Mesenchymal stem cell (in vitro differentiated cells and primary cell): ENCODE data around the gene TMEM91.
A peak's percentile ranks its signal among the peaks of the same experiment; 100 is the strongest.
"Not testable (repeated sequence)": the region's sequence is repeated elsewhere in the genome, so short reads cannot be mapped to it uniquely, and the experiment has no call there.

Source experiments
- DNase-seq: peaks from one replicate; pipeline ENCODE4 v3.0.0-alpha.2; 2013
- H2AFZ ChIP-seq: one replicate; pipeline ENCODE4 v1.6.1; 2013; ENCODE audit warnings: low read depth, mild to moderate bottlenecking, control low read depth, inconsistent platforms, low read length, moderate library complexity
- H2AK5ac ChIP-seq: 2 replicates; pipeline ENCODE4 v1.6.1; 2013; ENCODE audit warnings: low read length, moderate library complexity, mild to moderate bottlenecking, inconsistent platforms; ENCODE audit not compliant: severe bottlenecking
- H2BK120ac ChIP-seq: one replicate; pipeline ENCODE4 v1.6.1; 2013; ENCODE audit warnings: low read depth, mild to moderate bottlenecking, inconsistent platforms, low read length, moderate library complexity
- H2BK12ac ChIP-seq, 2 experiments: one replicate each; pipeline ENCODE4 v1.6.1; 2013; ENCODE audit warnings: inconsistent platforms in 2 of 2, low read length in 2 of 2, mild to moderate bottlenecking in 2 of 2, moderate library complexity in 2 of 2, control low read depth in 1 of 2
- H2BK15ac ChIP-seq: one replicate; pipeline ENCODE4 v1.6.1; 2013; ENCODE audit warnings: mild to moderate bottlenecking, low read depth, inconsistent platforms; ENCODE audit not compliant: poor library complexity, severe bottlenecking
- H2BK5ac ChIP-seq: 2 replicates; pipeline ENCODE4 v1.6.1; 2013; ENCODE audit warnings: low read depth, mild to moderate bottlenecking, low read length, control low read depth, inconsistent platforms; ENCODE audit not compliant: poor library complexity, severe bottlenecking
- H3K14ac ChIP-seq, 2 experiments: one replicate each; pipeline ENCODE4 v1.6.1; 2013; ENCODE audit warnings: inconsistent platforms in 2 of 2, low read length in 2 of 2, control low read depth in 1 of 2, mild to moderate bottlenecking in 1 of 2, moderate library complexity in 1 of 2
- H3K18ac ChIP-seq, 2 experiments: one replicate each; pipeline ENCODE4 v1.6.1; 2013; ENCODE audit warnings: inconsistent platforms in 2 of 2, low read length in 2 of 2, control low read depth in 1 of 2, low read depth in 1 of 2, mild to moderate bottlenecking in 1 of 2
- H3K23ac ChIP-seq, 2 experiments: one replicate each; pipeline ENCODE4 v1.6.1; 2013; ENCODE audit warnings: inconsistent platforms in 2 of 2, low read length in 2 of 2, mild to moderate bottlenecking in 2 of 2, moderate library complexity in 2 of 2, control low read depth in 1 of 2
- H3K27ac ChIP-seq: 2 replicates; pipeline ENCODE4 v1.5.1; 2013; ENCODE audit warnings: mild to moderate bottlenecking, moderate library complexity, low read length, control low read depth, inconsistent platforms; ENCODE audit not compliant: poor library complexity, severe bottlenecking
- H3K27me3 ChIP-seq, 2 experiments: 2 replicates each; pipeline versions ENCODE4 v1.6.1 to v1.7.0; 2013; ENCODE audit warnings: low read length in 2 of 2, mild to moderate bottlenecking in 2 of 2, moderate library complexity in 2 of 2, control low read depth in 1 of 2, inconsistent platforms in 1 of 2; ENCODE audit not compliant: control insufficient read depth in 1 of 2, insufficient read depth in 1 of 2
- H3K36me3 ChIP-seq, 2 experiments: 2 replicates each; pipeline versions ENCODE4 v1.6.1 to v1.7.0; 2013; ENCODE audit warnings: low read length in 2 of 2, control low read depth in 1 of 2, inconsistent platforms in 1 of 2, low read depth in 1 of 2, mild to moderate bottlenecking in 1 of 2; ENCODE audit not compliant: insufficient read depth in 2 of 2, control insufficient read depth in 1 of 2
- H3K4ac ChIP-seq, 2 experiments: one replicate each; pipeline ENCODE4 v1.6.1; 2013; ENCODE audit warnings: inconsistent platforms in 2 of 2, low read length in 2 of 2, mild to moderate bottlenecking in 2 of 2, moderate library complexity in 2 of 2, control low read depth in 1 of 2, low read depth in 1 of 2
- H3K4me1 ChIP-seq: 2 replicates; pipeline ENCODE4 v1.6.1; 2013; ENCODE audit warnings: low read depth, low read length, control low read depth; ENCODE audit not compliant: control insufficient read depth, insufficient read depth
- H3K4me2 ChIP-seq: 2 replicates; pipeline ENCODE4 v1.6.1; 2013; ENCODE audit warnings: low read length, mild to moderate bottlenecking, inconsistent platforms; ENCODE audit not compliant: poor library complexity, severe bottlenecking
- H3K4me3 ChIP-seq, 2 experiments: 2 replicates each; pipeline versions ENCODE4 v1.5.1 to v1.7.0; 2013; ENCODE audit warnings: low read length in 2 of 2, mild to moderate bottlenecking in 2 of 2, control low read depth in 1 of 2, low read depth in 1 of 2; ENCODE audit not compliant: insufficient read depth in 1 of 2
- H3K79me1 ChIP-seq: replicated peaks from 2 replicates; pipeline ENCODE4 v1.6.1; 2013; ENCODE audit warnings: mild to moderate bottlenecking, control low read depth, low read length, inconsistent platforms; ENCODE audit not compliant: poor library complexity, severe bottlenecking
- H3K9ac ChIP-seq: 2 replicates; pipeline ENCODE4 v1.7.0; 2013; ENCODE audit warnings: mild to moderate bottlenecking, low read length, moderate library complexity
- H3K9me3 ChIP-seq: 2 replicates; pipeline ENCODE4 v1.7.0; 2013; ENCODE audit warnings: mild to moderate bottlenecking, low read length; ENCODE audit not compliant: control insufficient read depth
- H4K8ac ChIP-seq: one replicate; pipeline ENCODE4 v1.6.1; 2013; ENCODE audit warnings: inconsistent platforms, mild to moderate bottlenecking, low read length, moderate library complexity
- H4K91ac ChIP-seq: one replicate; pipeline ENCODE4 v1.6.1; 2013; ENCODE audit warnings: mild to moderate bottlenecking, low read length, inconsistent platforms
- WGBS: methylation state at CpG from one replicate; pipeline ENCODE4 v1.1.7; 2013; ENCODE audit warnings: mixed read lengths; 5-methylcytosine and 5-hydroxymethylcytosine counted together

TMEM91 gene

DNA sequence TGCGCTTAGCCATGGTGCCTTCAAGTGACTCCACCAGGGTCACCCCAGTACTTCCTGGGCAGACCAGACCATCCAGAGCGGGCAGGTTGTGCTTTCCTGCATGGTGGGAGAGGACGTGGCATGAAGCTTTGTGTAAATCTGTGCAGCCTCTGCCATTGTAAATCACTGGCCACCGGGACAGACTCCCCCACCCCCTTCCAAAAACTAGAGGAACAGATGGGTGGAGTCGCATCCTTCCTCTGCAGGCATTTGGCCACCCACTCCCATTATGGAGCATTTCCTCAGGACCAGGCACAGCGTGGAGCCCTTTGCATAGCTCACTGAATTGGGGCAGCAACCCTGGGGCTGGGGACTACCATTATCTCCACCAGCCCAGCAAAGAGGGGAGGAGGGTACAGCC lies 29.4 kb downstream of the TMEM91 start:
- H2BK5ac ChIP-seq = no peak overlapping the region

DNA sequence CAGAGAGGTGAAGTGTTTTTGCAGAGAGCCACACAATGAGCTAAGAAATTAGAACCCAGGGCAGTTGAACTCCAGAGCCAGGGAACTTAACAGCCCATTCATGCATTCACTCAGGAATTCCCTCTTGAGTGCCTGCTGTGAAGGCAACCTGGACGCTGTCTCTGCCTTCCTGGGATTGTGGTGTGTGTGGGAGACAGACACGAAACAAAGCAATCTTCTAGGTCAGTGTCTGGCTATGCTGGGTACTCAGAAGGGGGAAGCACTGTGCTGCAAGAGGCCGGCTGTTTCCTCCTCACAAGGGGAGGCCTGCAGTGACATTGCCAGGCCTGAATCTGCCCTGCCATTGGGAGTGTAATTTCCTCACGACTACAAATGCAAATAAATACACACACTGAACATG lies 30.9 kb downstream of the TMEM91 start:
- H2BK5ac ChIP-seq = no peak overlapping the region
- no peak overlapping the region for H2AFZ ChIP-seq
- 24% methylated on average over 4 of the region's 4 CpGs for WGBS

More for the DNA sequence above, 29.4 kb downstream of the TMEM91 start:
- Histone ChIP-seq H3K4me2 (no peak overlapping the region), H3K18ac (no peak overlapping the region), H3K23ac (no peak overlapping the region), H2AK5ac (peak overlapping the region; percentile 13), H3K79me1 (peaks cover 16% of the 10 kb centered on the region), H3K27me3 (no peaks in the 10 kb centered on the region), H3K4me3 (no peak overlapping the region), H4K8ac (no peak overlapping the region), H3K36me3 (peaks cover 11% of the 10 kb centered on the region in 2 experiments), H3K27ac (no peak overlapping the region), H3K4me1 (peaks cover 20% of the 10 kb centered on the region), H2AFZ (no peak overlapping the region), H2BK12ac (no peak overlapping the region), H2BK15ac (no peak overlapping the region), H3K9me3 (no peaks in the 10 kb centered on the region), H3K4ac (no peak overlapping the region), H3K9ac (no peak overlapping the region), H2BK120ac (no peak overlapping the region), H4K91ac (no peak overlapping the region), H3K14ac (no peak overlapping the region)
- WGBS = 90% methylated on average over 6 of the region's 6 CpGs
- DNase-seq = no peak

DNA sequence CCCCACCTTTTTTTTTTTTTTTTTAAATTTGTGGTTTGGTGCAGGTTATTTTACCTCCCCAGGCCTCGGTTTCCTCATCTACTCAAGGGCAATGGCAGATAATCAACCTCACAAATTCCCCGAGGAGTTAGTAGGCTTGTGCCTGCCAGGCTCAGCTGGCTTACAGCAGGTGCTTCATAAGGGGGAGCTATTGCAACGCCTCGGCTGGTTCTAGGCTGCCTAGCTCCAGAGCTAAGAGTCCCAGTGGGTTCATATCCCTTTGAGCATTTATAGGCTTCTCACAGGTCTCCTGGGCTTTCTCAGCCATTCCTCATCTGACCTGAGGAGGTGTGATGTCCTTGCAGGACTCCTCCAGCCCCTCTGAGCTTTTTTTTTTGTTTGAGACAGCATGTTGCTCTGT lies 31.9 kb downstream of the TMEM91 start:
- Histone ChIP-seq H3K18ac (no peak overlapping the region), H2BK120ac (no peak overlapping the region), H3K4ac (no peak overlapping the region), H3K4me2 (no peak overlapping the region), H3K23ac (no peak overlapping the region), H2BK5ac (no peak overlapping the region), H2AK5ac (no peak overlapping the region), H2AFZ (no peak overlapping the region), H3K9me3 (no peaks in the 10 kb centered on the region), H3K14ac (no peak overlapping the region), H3K4me3 (no peak overlapping the region), H2BK15ac (no peak overlapping the region), H3K4me1 (peaks cover 20% of the 10 kb centered on the region), H4K91ac (no peak overlapping the region), H4K8ac (no peak overlapping the region), H3K9ac (no peak overlapping the region), H3K79me1 (peaks cover 14% of the 10 kb centered on the region), H3K27me3 (no peaks in the 10 kb centered on the region), H3K36me3 (peaks cover 24 to 27% of the 10 kb centered on the region in 2 experiments), H3K27ac (no peak overlapping the region), H2BK12ac (no peak overlapping the region)
- DNase-seq = no peak
- 88% methylated on average over 4 of the region's 4 CpGs for WGBS

More for the DNA sequence above, 30.9 kb downstream of the TMEM91 start:
- Histone ChIP-seq H3K9ac (no peak overlapping the region), H4K8ac (no peak overlapping the region), H3K4me1 (peaks cover 20% of the 10 kb centered on the region), H3K4me3 (no peak overlapping the region), H4K91ac (no peak overlapping the region), H2BK12ac (no peak overlapping the region), H3K27ac (peak overlapping the region; percentile 86), H3K27me3 (no peaks in the 10 kb centered on the region), H2BK120ac (no peak overlapping the region), H3K79me1 (peaks cover 15% of the 10 kb centered on the region), H3K4me2 (no peak overlapping the region), H2BK15ac (no peak overlapping the region), H3K23ac (no peak overlapping the region), H3K36me3 (peaks cover 23 to 24% of the 10 kb centered on the region in 2 experiments), H2AK5ac (no peak overlapping the region), H3K18ac (no peak overlapping the region), H3K4ac (no peak overlapping the region), H3K9me3 (no peaks in the 10 kb centered on the region), H3K14ac (no peak overlapping the region)
- no peak for DNase-seq

DNA sequence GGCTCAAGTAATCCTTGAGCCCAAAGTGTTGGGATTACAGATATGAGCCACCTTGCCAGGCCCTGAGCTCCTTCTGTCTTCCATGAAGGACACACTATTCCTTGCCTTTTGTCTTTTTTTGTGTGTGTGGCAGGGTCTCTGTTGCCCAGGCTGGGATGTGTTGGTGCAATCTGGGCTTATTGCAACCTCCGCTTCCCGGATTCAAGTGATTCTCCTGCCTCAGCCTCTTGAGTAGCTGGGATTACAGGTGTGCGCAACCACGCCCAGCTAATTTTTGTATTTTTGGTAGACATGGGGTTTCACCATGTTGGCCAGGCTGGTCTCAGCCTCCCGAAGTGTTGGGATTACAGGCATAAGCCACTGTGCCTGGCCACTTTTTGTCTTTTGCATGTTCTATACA lies 32.5 kb downstream of the TMEM91 start:
- H4K91ac ChIP-seq, H2BK120ac ChIP-seq, H3K27ac ChIP-seq, H3K18ac ChIP-seq, H2BK15ac ChIP-seq, H3K4me2 ChIP-seq, H3K9ac ChIP-seq, H3K4ac ChIP-seq, H2AFZ ChIP-seq, H2BK5ac ChIP-seq, H4K8ac ChIP-seq, H3K27me3 ChIP-seq, DNase-seq, H2BK12ac ChIP-seq, H3K14ac ChIP-seq, H3K4me3 ChIP-seq, H3K9me3 ChIP-seq, H3K23ac ChIP-seq: not testable (repeated sequence)
- Histone ChIP-seq H3K36me3 (peaks cover 26 to 29% of the 10 kb centered on the region in 2 experiments), H3K79me1 (peaks cover 11% of the 10 kb centered on the region), H2AK5ac (peak overlapping the region; percentile 80), H3K4me1 (peaks cover 20% of the 10 kb centered on the region)
- 96% methylated on average over 5 of the region's 5 CpGs for WGBS
